ENCODE results near the gene CAND2. TPM values are rescaled to one million over a fixed set of nuclear protein-coding genes. Genes with fewer than 3 reads are reported as not detected.

CAND2 gene
- total and polyA plus RNA-seq, 2 of the 8 experiments (the other 6 are each of a cell fraction or from before 2014, with no cell fraction given): 8.7 TPM

GRCh38 chr3:12752102-12752501 lies 44.4 kb upstream of the CAND2 start:
- Histone ChIP-seq H2BK5ac (ENCODE audit: low read depth, low read length) (no peak overlapping the region), H3K23me2 (ENCODE audit: low read depth, low read length) (peaks cover 3% of the 10 kb centered on the region; the same call in 1 of the 2 replicates), H3K14ac (ENCODE audit: insufficient read length) (no peak overlapping the region), H3K4ac (replicated peaks; ENCODE audit: insufficient read length, low read depth, low read length) (no peak overlapping the region), H3K4me3 (ENCODE audit: extremely low read depth in 1 of 4, insufficient read depth in 2 of 4, low read depth in 3 of 4, low read length in 4 of 4) (no peak overlapping the region), H3K36me3 (ENCODE audit: control insufficient read depth in 2 of 4, insufficient read depth in 4 of 4, low read length in 3 of 4) (no peaks in the 10 kb centered on the region), H3K4me1 (replicated peaks in 1 of 4; ENCODE audit: control insufficient read depth in 3 of 4, insufficient read depth in 4 of 4, low read length in 3 of 4) (0 out of 7 replicates have a peak, but pooled peaks cover 0 to 2% (median 0%) of the 10 kb centered on the region in 4 experiments), H4K8ac (ENCODE audit: extremely low read depth, insufficient read depth, low read length) (no peak overlapping the region), H2AK5ac (ENCODE audit: low read depth, low read length) (no peak overlapping the region), H3K79me1 (ENCODE audit: low read depth, low read length) (no peaks in the 10 kb centered on the region), H4K20me1 (replicated peaks in 1 of 2; ENCODE audit: control insufficient read depth in 1 of 2, insufficient read depth in 2 of 2, low read length in 2 of 2) (no peaks in the 10 kb centered on the region), H3K9ac (replicated peaks in 1 of 4; ENCODE audit: extremely low read depth in 1 of 4, low read depth in 3 of 4, low read length in 3 of 4) (no peak overlapping the region), H3K27me3 (replicated peaks in 1 of 4; ENCODE audit: control insufficient read depth in 3 of 4, extremely low read depth in 1 of 4, insufficient read depth in 3 of 4, low read length in 3 of 4) (no peaks in the 10 kb centered on the region), H3K23ac (ENCODE audit: insufficient read length) (no peak overlapping the region), H3K79me2 (ENCODE audit: control insufficient read depth in 1 of 2, insufficient read depth in 2 of 2, low read length in 2 of 2) (no peaks in the 10 kb centered on the region), H3K4me2 (ENCODE audit: insufficient read depth in 1 of 2, low read depth in 2 of 2, low read length in 2 of 2) (no peak overlapping the region), H2BK120ac (replicated peaks; ENCODE audit: low read depth, low read length) (no peak overlapping the region), H2AFZ (ENCODE audit: low read length) (no peak overlapping the region), H3K56ac (replicated peaks; ENCODE audit: insufficient read length, low read depth, low read length) (no peak overlapping the region), H3K18ac (ENCODE audit: extremely low read depth, low read length) (no peak overlapping the region), H4K91ac (replicated peaks; ENCODE audit: insufficient read length, low read length) (no peak overlapping the region), H4K5ac (ENCODE audit: insufficient read length, low read depth, low read length) (no peak overlapping the region), H3K9me3 (ENCODE audit: insufficient read depth in 2 of 2, low read depth in 1 of 2, low read length in 1 of 2) (no peaks in the 10 kb centered on the region), H2BK15ac (ENCODE audit: low read length) (no peak overlapping the region), H2BK20ac (ENCODE audit: low read length) (no peak overlapping the region), H3K27ac (ENCODE audit: low read depth, low read length) (no peak overlapping the region), H2BK12ac (ENCODE audit: low read depth, low read length) (no peak overlapping the region)
- 57% methylated on average over 3 of the region's 3 CpGs; no CpG with 5 or more reads in 1 of the 2 experiments for WGBS, 2 experiments (ENCODE audit: extremely low coverage in 1 of 2, insufficient coverage in 1 of 2, insufficient read length in 1 of 2, insufficient replicate concordance in 2 of 2, low coverage in 1 of 2, low lambda C conversion rate in 2 of 2, missing lambda C conversion rate in 1 of 2)
- ChIA-PET CTCF (ENCODE audit: partially characterized antibody) (interaction anchor here (0.9 to 1.7 kb wide), 3 partner anchors 9 to 46 kb away, joined by 3 to 8 read pairs (median 5); no protein-coding TSS in a partner anchor), POLR2A (ENCODE audit: partially characterized antibody) (interaction anchor here (0.6 to 0.8 kb wide), 2 partner anchors 13 to 78 kb away, joined by 3 read pairs; no protein-coding TSS in a partner anchor)
- no peak for FAIRE-seq
- DNase-seq (ENCODE audit: low read depth in 1 of 2, low spot score in 2 of 2): no peak
- TF ChIP-seq SIRT6 (IDR thresholded peaks at IDR 0.05; ENCODE audit: low read length): no peak
- TF ChIP-seq CHD2 (IDR thresholded peaks at IDR 0.05; ENCODE audit: low read length): no peak
- no peak for TF ChIP-seq PHF8 (conservative IDR thresholded peaks at IDR 0.05; ENCODE audit: low read depth, low read length)
- no peak for TF ChIP-seq SIX5 (IDR thresholded peaks at IDR 0.05; ENCODE audit: low read depth, low read length)
- no peak for TF ChIP-seq CTCF (IDR thresholded peaks at IDR 0.05; ENCODE audit: control extremely low read depth in 1 of 3, insufficient read depth in 1 of 3, low read depth in 1 of 3, low read length in 3 of 3)
- TF ChIP-seq BRCA1 (IDR thresholded peaks at IDR 0.05; ENCODE audit: low read depth, low read length): no peak
- no peak for TF ChIP-seq RAD21 (IDR thresholded peaks at IDR 0.05 in 1 of 2, conservative IDR thresholded peaks at IDR 0.05 in 1 of 2; ENCODE audit: low read depth in 2 of 2, low read length in 2 of 2)
- TF ChIP-seq POU5F1 (IDR thresholded peaks at IDR 0.05; ENCODE audit: low read depth, low read length): no peak
- no peak for TF ChIP-seq MAFK (IDR thresholded peaks at IDR 0.05; ENCODE audit: low read depth, low read length)
- no peak for TF ChIP-seq NANOG (IDR thresholded peaks at IDR 0.05; ENCODE audit: insufficient read depth, low read depth, low read length, poor library complexity, severe bottlenecking)
- TF ChIP-seq RFX5 (IDR thresholded peaks at IDR 0.05; ENCODE audit: borderline replicate concordance, low read depth, low read length): no peak
- no peak for TF ChIP-seq POLR2AphosphoS5 (IDR thresholded peaks at IDR 0.05; ENCODE audit: low read depth, low read length)

All from H1 (cell line).